ENCODE data around the gene CAMTA1. TPM values are rescaled to one million over a fixed set of nuclear protein-coding genes. Genes with fewer than 3 reads are reported as not detected.

CAMTA1 gene
- polyA plus RNA-seq, 1 donor from 2014 or later, result 162 TPM

- Histone ChIP-seq H4K20me1 (ENCODE audit: insufficient read depth) (no peaks in the 10 kb centered on the region), H3K9ac (ENCODE audit: low read length) (no peak overlapping the region), H2AFZ (ENCODE audit: low read depth, low read length) (no peak overlapping the region), H3F3A (ENCODE audit: insufficient read depth, low read length, poor library complexity, severe bottlenecking) (no peaks in the 10 kb centered on the region), H3K4me3 (ENCODE audit: low read length) (no peak overlapping the region), H3K79me2 (replicated peaks; ENCODE audit: insufficient read depth, low read length) (no peaks in the 10 kb centered on the region), H3K36me3 (ENCODE audit: insufficient read depth, low read length) (no peaks in the 10 kb centered on the region), H3K9me3 (ENCODE audit: low read length) (no peaks in the 10 kb centered on the region), H3K4me2 (ENCODE audit: low read length) (no peak overlapping the region), H3K27ac (ENCODE audit: low read length) (no peak overlapping the region), H3K9me2 (ENCODE audit: insufficient read depth, low read length) (no peaks in the 10 kb centered on the region), H3K27me3 (ENCODE audit: insufficient read depth, low read depth, low read length) (no peaks in the 10 kb centered on the region)
- TF ChIP-seq SMC3 (conservative IDR thresholded peaks at IDR 0.05; ENCODE audit: poor library complexity) (no peak), POLR2AphosphoS5 (IDR thresholded peaks at IDR 0.05) (peak; percentile 11)
Observed at GRCh38 chr1:7103361-7103782, 318.1 kb downstream of the CAMTA1 start.

GRCh38 chr1:7103874-7104273, 318.6 kb downstream of the CAMTA1 start:
- no peak overlapping the region for H3K4me2 ChIP-seq (ENCODE audit: low read length)
- no peaks in the 10 kb centered on the region for H3K79me2 ChIP-seq (replicated peaks; ENCODE audit: insufficient read depth, low read length)
- no peak overlapping the region for H3K4me3 ChIP-seq (ENCODE audit: low read length)
- H3F3A ChIP-seq (ENCODE audit: insufficient read depth, low read length, poor library complexity, severe bottlenecking), result no peaks in the 10 kb centered on the region
- H4K20me1 ChIP-seq (ENCODE audit: insufficient read depth), result no peaks in the 10 kb centered on the region
- H3K9me2 ChIP-seq (ENCODE audit: insufficient read depth, low read length), result no peaks in the 10 kb centered on the region
- no peaks in the 10 kb centered on the region for H3K36me3 ChIP-seq (ENCODE audit: insufficient read depth, low read length)
- H3K27ac ChIP-seq (ENCODE audit: low read length), result no peak overlapping the region
- H3K9ac ChIP-seq (ENCODE audit: low read length), result no peak overlapping the region
- no peaks in the 10 kb centered on the region for H3K9me3 ChIP-seq (ENCODE audit: low read length)
- no peaks in the 10 kb centered on the region for H3K27me3 ChIP-seq (ENCODE audit: insufficient read depth, low read depth, low read length)
- TF ChIP-seq TAF1 (IDR thresholded peaks at IDR 0.05; ENCODE audit: low read depth) (no peak), EZH2 (IDR thresholded peaks at IDR 0.05; ENCODE audit: borderline replicate concordance, insufficient read depth, low read length, poor library complexity, severe bottlenecking) (no peak), RAD21 (conservative IDR thresholded peaks at IDR 0.05) (no peak)
- no peak overlapping the region for H2AFZ ChIP-seq (ENCODE audit: low read depth, low read length)

- peak overlapping the region; percentile 26 for H3K4me3 ChIP-seq (ENCODE audit: low read length)
- H3K9ac ChIP-seq (ENCODE audit: low read length), result no peak overlapping the region
- no peaks in the 10 kb centered on the region for H3F3A ChIP-seq (ENCODE audit: insufficient read depth, low read length, poor library complexity, severe bottlenecking)
- no peaks in the 10 kb centered on the region for H3K9me3 ChIP-seq (ENCODE audit: low read length)
- no peaks in the 10 kb centered on the region for H3K79me2 ChIP-seq (replicated peaks; ENCODE audit: insufficient read depth, low read length)
- H3K27ac ChIP-seq (ENCODE audit: low read length), result no peak overlapping the region
- H3K36me3 ChIP-seq (ENCODE audit: insufficient read depth, low read length), result no peaks in the 10 kb centered on the region
- no peaks in the 10 kb centered on the region for H4K20me1 ChIP-seq (ENCODE audit: insufficient read depth)
- peak; percentile 26 for TF ChIP-seq EP300 (conservative IDR thresholded peaks at IDR 0.05; ENCODE audit: poor library complexity, severe bottlenecking)
- TF ChIP-seq POLR2AphosphoS5 (IDR thresholded peaks at IDR 0.05), result no peak
- H3K4me2 ChIP-seq (ENCODE audit: low read length), result no peak overlapping the region
- H3K27me3 ChIP-seq (ENCODE audit: insufficient read depth, low read depth, low read length), result no peaks in the 10 kb centered on the region
- H2AFZ ChIP-seq (ENCODE audit: low read depth, low read length), result no peak overlapping the region
- no peaks in the 10 kb centered on the region for H3K9me2 ChIP-seq (ENCODE audit: insufficient read depth, low read length)
Observed at GRCh38 chr1:7104339-7104738, 319.1 kb downstream of the CAMTA1 start.

- no peaks in the 10 kb centered on the region for H3K36me3 ChIP-seq (ENCODE audit: insufficient read depth, low read length)
- no peaks in the 10 kb centered on the region for H3K79me2 ChIP-seq (replicated peaks; ENCODE audit: insufficient read depth, low read length)
- H3K27me3 ChIP-seq (ENCODE audit: insufficient read depth, low read depth, low read length), result no peaks in the 10 kb centered on the region
- H4K20me1 ChIP-seq (ENCODE audit: insufficient read depth), result no peaks in the 10 kb centered on the region
- no peak overlapping the region for H3K27ac ChIP-seq (ENCODE audit: low read length)
- no peak overlapping the region for H3K9ac ChIP-seq (ENCODE audit: low read length)
- H3K4me3 ChIP-seq (ENCODE audit: low read length), result no peak overlapping the region
- no peak overlapping the region for H2AFZ ChIP-seq (ENCODE audit: low read depth, low read length)
- TF ChIP-seq TAF1 (IDR thresholded peaks at IDR 0.05; ENCODE audit: low read depth), result no peak
- no peak for TF ChIP-seq REST (IDR thresholded peaks at IDR 0.05; ENCODE audit: borderline replicate concordance)
- TF ChIP-seq CTCF (IDR thresholded peaks at IDR 0.05; ENCODE audit: poor library complexity, severe bottlenecking), result no peak
- H3K9me2 ChIP-seq (ENCODE audit: insufficient read depth, low read length), result no peaks in the 10 kb centered on the region
- H3F3A ChIP-seq (ENCODE audit: insufficient read depth, low read length, poor library complexity, severe bottlenecking), result no peaks in the 10 kb centered on the region
- no peak overlapping the region for H3K4me2 ChIP-seq (ENCODE audit: low read length)
- no peaks in the 10 kb centered on the region for H3K9me3 ChIP-seq (ENCODE audit: low read length)
Observed at GRCh38 chr1:7105269-7105668, 320.0 kb downstream of the CAMTA1 start.

Data from neural cell (in vitro differentiated cells).